Mesenchymal stem cell (in vitro differentiated cells and primary cell): ENCODE data around the gene TUBA4B.
A peak's percentile ranks its signal among the peaks of the same experiment; 100 is the strongest.

Experiments used
- DNase-seq: peaks from one replicate; pipeline ENCODE4 v3.0.0-alpha.2; 2013
- H2AFZ ChIP-seq: one replicate; pipeline ENCODE4 v1.6.1; 2013; ENCODE audit warnings: low read depth, mild to moderate bottlenecking, control low read depth, inconsistent platforms, low read length, moderate library complexity
- H2AK5ac ChIP-seq: 2 replicates; pipeline ENCODE4 v1.6.1; 2013; ENCODE audit warnings: low read length, moderate library complexity, mild to moderate bottlenecking, inconsistent platforms; ENCODE audit not compliant: severe bottlenecking
- H2BK120ac ChIP-seq: one replicate; pipeline ENCODE4 v1.6.1; 2013; ENCODE audit warnings: low read depth, mild to moderate bottlenecking, inconsistent platforms, low read length, moderate library complexity
- H2BK12ac ChIP-seq, 2 experiments: one replicate each; pipeline ENCODE4 v1.6.1; 2013; ENCODE audit warnings: inconsistent platforms in 2 of 2, low read length in 2 of 2, mild to moderate bottlenecking in 2 of 2, moderate library complexity in 2 of 2, control low read depth in 1 of 2
- H2BK15ac ChIP-seq: one replicate; pipeline ENCODE4 v1.6.1; 2013; ENCODE audit warnings: mild to moderate bottlenecking, low read depth, inconsistent platforms; ENCODE audit not compliant: poor library complexity, severe bottlenecking
- H2BK5ac ChIP-seq: 2 replicates; pipeline ENCODE4 v1.6.1; 2013; ENCODE audit warnings: low read depth, mild to moderate bottlenecking, low read length, control low read depth, inconsistent platforms; ENCODE audit not compliant: poor library complexity, severe bottlenecking
- H3K14ac ChIP-seq, 2 experiments: one replicate each; pipeline ENCODE4 v1.6.1; 2013; ENCODE audit warnings: inconsistent platforms in 2 of 2, low read length in 2 of 2, control low read depth in 1 of 2, mild to moderate bottlenecking in 1 of 2, moderate library complexity in 1 of 2
- H3K18ac ChIP-seq, 2 experiments: one replicate each; pipeline ENCODE4 v1.6.1; 2013; ENCODE audit warnings: inconsistent platforms in 2 of 2, low read length in 2 of 2, control low read depth in 1 of 2, low read depth in 1 of 2, mild to moderate bottlenecking in 1 of 2
- H3K23ac ChIP-seq, 2 experiments: one replicate each; pipeline ENCODE4 v1.6.1; 2013; ENCODE audit warnings: inconsistent platforms in 2 of 2, low read length in 2 of 2, mild to moderate bottlenecking in 2 of 2, moderate library complexity in 2 of 2, control low read depth in 1 of 2
- H3K27ac ChIP-seq: 2 replicates; pipeline ENCODE4 v1.5.1; 2013; ENCODE audit warnings: mild to moderate bottlenecking, moderate library complexity, low read length, control low read depth, inconsistent platforms; ENCODE audit not compliant: poor library complexity, severe bottlenecking
- H3K27me3 ChIP-seq, 2 experiments: 2 replicates each; pipeline versions ENCODE4 v1.6.1 to v1.7.0; 2013; ENCODE audit warnings: low read length in 2 of 2, mild to moderate bottlenecking in 2 of 2, moderate library complexity in 2 of 2, control low read depth in 1 of 2, inconsistent platforms in 1 of 2; ENCODE audit not compliant: control insufficient read depth in 1 of 2, insufficient read depth in 1 of 2
- H3K36me3 ChIP-seq, 2 experiments: 2 replicates each; pipeline versions ENCODE4 v1.6.1 to v1.7.0; 2013; ENCODE audit warnings: low read length in 2 of 2, control low read depth in 1 of 2, inconsistent platforms in 1 of 2, low read depth in 1 of 2, mild to moderate bottlenecking in 1 of 2; ENCODE audit not compliant: insufficient read depth in 2 of 2, control insufficient read depth in 1 of 2
- H3K4ac ChIP-seq, 2 experiments: one replicate each; pipeline ENCODE4 v1.6.1; 2013; ENCODE audit warnings: inconsistent platforms in 2 of 2, low read length in 2 of 2, mild to moderate bottlenecking in 2 of 2, moderate library complexity in 2 of 2, control low read depth in 1 of 2, low read depth in 1 of 2
- H3K4me1 ChIP-seq: 2 replicates; pipeline ENCODE4 v1.6.1; 2013; ENCODE audit warnings: low read depth, low read length, control low read depth; ENCODE audit not compliant: control insufficient read depth, insufficient read depth
- H3K4me2 ChIP-seq: 2 replicates; pipeline ENCODE4 v1.6.1; 2013; ENCODE audit warnings: low read length, mild to moderate bottlenecking, inconsistent platforms; ENCODE audit not compliant: poor library complexity, severe bottlenecking
- H3K4me3 ChIP-seq, 2 experiments: 2 replicates each; pipeline versions ENCODE4 v1.5.1 to v1.7.0; 2013; ENCODE audit warnings: low read length in 2 of 2, mild to moderate bottlenecking in 2 of 2, control low read depth in 1 of 2, low read depth in 1 of 2; ENCODE audit not compliant: insufficient read depth in 1 of 2
- H3K79me1 ChIP-seq: replicated peaks from 2 replicates; pipeline ENCODE4 v1.6.1; 2013; ENCODE audit warnings: mild to moderate bottlenecking, control low read depth, low read length, inconsistent platforms; ENCODE audit not compliant: poor library complexity, severe bottlenecking
- H3K9ac ChIP-seq: 2 replicates; pipeline ENCODE4 v1.7.0; 2013; ENCODE audit warnings: mild to moderate bottlenecking, low read length, moderate library complexity
- H3K9me3 ChIP-seq: 2 replicates; pipeline ENCODE4 v1.7.0; 2013; ENCODE audit warnings: mild to moderate bottlenecking, low read length; ENCODE audit not compliant: control insufficient read depth
- H4K8ac ChIP-seq: one replicate; pipeline ENCODE4 v1.6.1; 2013; ENCODE audit warnings: inconsistent platforms, mild to moderate bottlenecking, low read length, moderate library complexity
- H4K91ac ChIP-seq: one replicate; pipeline ENCODE4 v1.6.1; 2013; ENCODE audit warnings: mild to moderate bottlenecking, low read length, inconsistent platforms
- WGBS: methylation state at CpG from one replicate; pipeline ENCODE4 v1.1.7; 2013; ENCODE audit warnings: mixed read lengths; 5-methylcytosine and 5-hydroxymethylcytosine counted together

Gene TUBA4B

GRCh38 chr2:219223831-219224610 lies 29.0 kb upstream of the TUBA4B start:
- Histone ChIP-seq H3K23ac (no peak overlapping the region), H3K9ac (no peak overlapping the region), H3K9me3 (no peaks in the 10 kb centered on the region), H3K4ac (no peak overlapping the region), H3K79me1 (peaks cover 45% of the 10 kb centered on the region), H3K4me1 (peaks cover 17% of the 10 kb centered on the region), H4K8ac (no peak overlapping the region), H3K4me2 (no peak overlapping the region), H3K4me3 (no peak overlapping the region), H2BK120ac (no peak overlapping the region), H2AFZ (no peak overlapping the region), H4K91ac (no peak overlapping the region), H2BK5ac (no peak overlapping the region), H3K14ac (no peak overlapping the region), H2AK5ac (no peak overlapping the region), H3K36me3 (peaks cover 72 to 73% of the 10 kb centered on the region in 2 experiments), H2BK12ac (no peak overlapping the region), H3K27ac (no peak overlapping the region), H3K27me3 (no peaks in the 10 kb centered on the region), H2BK15ac (no peak overlapping the region), H3K18ac (no peak overlapping the region)
- WGBS = 97% methylated on average over 31 of the region's 31 CpGs
- no peak for DNase-seq

- Histone ChIP-seq H3K27ac (no peak overlapping the region), H2BK12ac (no peak overlapping the region)
These were observed 27.7 kb upstream of the TUBA4B start for GRCh38 chr2:219225350-219225749.

GRCh38 chr2:219228041-219228910 lies 24.8 kb upstream of the TUBA4B start:
- WGBS = 81% methylated on average over 6 of the region's 7 CpGs
- peak; percentile 18 for DNase-seq

More at GRCh38 chr2:219225350-219225749, 27.7 kb upstream of the TUBA4B start:
- no peak for DNase-seq
- Histone ChIP-seq H4K8ac (no peak overlapping the region), H2BK15ac (no peak overlapping the region), H2AK5ac (no peak overlapping the region), H3K4ac (no peak overlapping the region), H3K18ac (no peak overlapping the region), H2BK5ac (no peak overlapping the region), H4K91ac (no peak overlapping the region), H2BK120ac (no peak overlapping the region), H3K36me3 (peaks cover 60 to 63% of the 10 kb centered on the region in 2 experiments), H3K9ac (no peak overlapping the region), H3K23ac (no peak overlapping the region), H3K14ac (no peak overlapping the region), H3K9me3 (no peaks in the 10 kb centered on the region), H3K4me2 (no peak overlapping the region), H3K4me1 (peaks cover 12% of the 10 kb centered on the region), H2AFZ (no peak overlapping the region), H3K79me1 (peaks cover 45% of the 10 kb centered on the region), H3K4me3 (no peak overlapping the region), H3K27me3 (no peaks in the 10 kb centered on the region)
- WGBS = 96% methylated on average over 3 of the region's 3 CpGs

GRCh38 chr2:219228911-219229304 lies 24.1 kb upstream of the TUBA4B start:
- H3K9me3 ChIP-seq = no peaks in the 10 kb centered on the region
- peaks cover 42 to 54% of the 10 kb centered on the region in 2 experiments for H3K36me3 ChIP-seq
- H2BK15ac ChIP-seq = peak overlapping the region; percentile 68
- H3K4me1 ChIP-seq = peaks cover 12% of the 10 kb centered on the region
- peak overlapping the region; percentile 46 to 70 for H3K18ac ChIP-seq
- 8% methylated on average over 19 of the region's 19 CpGs for WGBS
- no peak overlapping the region for H4K91ac ChIP-seq
- no peak overlapping the region for H2BK5ac ChIP-seq
- no peak for DNase-seq
- H3K4ac ChIP-seq = peak overlapping the region; percentile 0 to 93
- H2AK5ac ChIP-seq = no peak overlapping the region
- H3K27ac ChIP-seq = peak overlapping the region; percentile 6
- peak overlapping the region; percentile 46 for H4K8ac ChIP-seq
- H3K27me3 ChIP-seq = no peaks in the 10 kb centered on the region
- H3K23ac ChIP-seq = peak overlapping the region in 1 of 2 experiments; percentile 86
- peak overlapping the region; percentile 72 to 94 for H3K4me3 ChIP-seq
- H2BK120ac ChIP-seq = peak overlapping the region; percentile 83
- H3K79me1 ChIP-seq = peaks cover 53% of the 10 kb centered on the region
- H3K14ac ChIP-seq = peak overlapping the region in 1 of 2 experiments; percentile 99
- H3K9ac ChIP-seq = peak overlapping the region; percentile 96
- peak overlapping the region; percentile 98 for H3K4me2 ChIP-seq
- H2AFZ ChIP-seq = peak overlapping the region; percentile 46
- peak overlapping the region in 1 of 2 experiments; percentile 75 for H2BK12ac ChIP-seq

More at GRCh38 chr2:219228041-219228910, 24.8 kb upstream of the TUBA4B start:
- Histone ChIP-seq H3K27me3 (no peaks in the 10 kb centered on the region), H3K9me3 (no peaks in the 10 kb centered on the region), H2AFZ (no peak overlapping the region), H2AK5ac (no peak overlapping the region), H3K27ac (no peak overlapping the region), H3K23ac (peak overlapping the region in 1 of 2 experiments; percentile 86), H3K14ac (peak overlapping the region in 1 of 2 experiments; percentile 99), H3K4me2 (peak overlapping the region; percentile 98), H4K91ac (no peak overlapping the region), H2BK5ac (no peak overlapping the region), H2BK12ac (peak overlapping the region in 1 of 2 experiments; percentile 84), H2BK120ac (no peak overlapping the region), H3K4me3 (peak overlapping the region; percentile 72 to 94), H3K4ac (peak overlapping the region in 1 of 2 experiments; percentile 93), H3K18ac (peak overlapping the region in 1 of 2 experiments; percentile 70), H3K79me1 (peaks cover 57% of the 10 kb centered on the region), H3K9ac (peak overlapping the region; percentile 96), H3K36me3 (peaks cover 43 to 54% of the 10 kb centered on the region in 2 experiments), H4K8ac (no peak overlapping the region), H3K4me1 (peaks cover 12% of the 10 kb centered on the region), H2BK15ac (no peak overlapping the region)
